Measurements from ENCODE around the gene PYDC2.

Gene PYDC2

DNA sequence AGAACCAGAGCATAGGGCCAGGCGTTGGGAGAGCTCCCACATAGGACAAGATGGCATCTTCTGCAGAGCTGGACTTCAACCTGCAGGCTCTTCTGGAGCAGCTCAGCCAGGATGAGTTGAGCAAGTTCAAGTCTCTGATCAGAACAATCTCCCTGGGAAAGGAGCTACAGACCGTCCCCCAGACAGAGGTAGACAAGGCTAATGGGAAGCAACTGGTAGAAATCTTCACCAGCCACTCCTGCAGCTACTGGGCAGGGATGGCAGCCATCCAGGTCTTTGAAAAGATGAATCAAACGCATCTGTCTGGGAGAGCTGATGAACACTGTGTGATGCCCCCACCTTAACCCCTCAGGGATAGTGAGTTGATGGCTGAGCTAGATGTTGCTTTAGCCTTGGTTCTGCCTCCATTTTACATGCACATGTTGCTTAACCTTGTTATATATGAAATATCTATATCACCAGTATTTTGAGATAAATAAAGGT, at the start of gene PYDC2:
PYDC2 (plus strand) TSS at position 51 of the 483 bp plus-strand sequence; CDS start at position 51, 0 bp downstream.
- no peak for DNase-seq

- DNase-seq = no peak
Measured at GRCh38 chr3:191412759-191413158, 48.2 kb upstream of the PYDC2 start.

DNA sequence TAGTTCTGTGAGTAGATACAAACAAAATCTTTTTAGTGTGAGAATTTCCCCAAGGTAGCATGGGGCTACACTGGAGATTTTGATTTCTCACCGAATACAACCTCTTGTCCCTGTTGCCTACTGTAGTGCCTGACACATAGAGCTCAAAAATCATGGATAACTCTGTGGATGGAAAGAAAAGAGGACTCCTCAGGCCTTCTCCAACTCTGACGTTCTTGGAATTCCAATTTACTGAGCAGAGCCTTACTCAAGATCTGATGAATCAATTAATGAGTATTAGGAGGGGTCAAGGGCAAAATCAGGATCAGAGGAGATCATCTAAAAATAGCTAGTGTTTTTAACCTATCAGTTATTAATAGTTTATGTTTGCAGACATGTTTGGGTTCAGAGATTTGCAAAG, 46.7 kb upstream of the PYDC2 start:
- no peak for DNase-seq

DNA sequence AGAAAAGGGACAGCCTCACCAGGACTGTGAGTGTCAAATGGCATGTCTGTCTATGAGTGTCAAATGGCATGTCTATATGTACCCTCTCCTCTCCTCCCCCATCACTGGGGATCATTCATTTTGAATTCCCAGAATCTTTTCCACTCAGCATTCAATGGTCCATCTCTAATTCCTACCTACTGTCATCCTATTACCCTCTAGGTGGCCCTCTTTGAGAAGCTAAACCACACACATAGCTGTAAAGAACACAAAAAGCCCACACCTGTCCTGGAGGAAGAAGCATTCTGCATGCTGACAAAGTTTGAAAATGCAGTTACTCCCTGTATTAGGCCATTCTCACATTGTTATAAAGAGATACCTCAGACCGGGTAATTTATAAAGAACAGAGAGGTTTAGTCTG, 46.2 kb upstream of the PYDC2 start:
- DNase-seq = no peak

DNA sequence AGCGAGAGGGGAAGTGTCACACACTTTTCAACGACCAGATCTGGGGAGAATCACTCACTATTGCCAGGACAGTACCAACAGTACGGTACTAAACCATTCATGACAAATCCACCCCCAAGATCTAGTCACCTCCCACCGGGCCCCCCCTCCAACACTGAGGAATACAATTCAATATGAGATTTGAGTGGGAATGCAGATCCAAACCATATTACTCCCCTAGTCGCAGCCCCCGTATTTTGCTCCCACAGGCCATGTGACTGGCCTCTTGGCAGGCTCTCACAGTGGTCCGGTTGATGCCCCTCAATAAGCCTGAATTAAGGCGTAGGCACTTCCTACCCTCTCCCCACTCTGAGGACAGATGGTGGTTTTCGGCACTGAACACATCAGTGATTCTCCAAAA, 45.4 kb upstream of the PYDC2 start:
- DNase-seq = no peak

- DNase-seq = no peak
Measured at GRCh38 chr3:191417457-191417729, 43.6 kb upstream of the PYDC2 start.

- DNase-seq = no peak
Measured at GRCh38 chr3:191420771-191421170, 40.2 kb upstream of the PYDC2 start.

- no peak for DNase-seq
Measured at GRCh38 chr3:191424881-191425280, 36.1 kb upstream of the PYDC2 start.

GRCh38 chr3:191425322-191425734, 35.6 kb upstream of the PYDC2 start:
- no peak for DNase-seq

DNA sequence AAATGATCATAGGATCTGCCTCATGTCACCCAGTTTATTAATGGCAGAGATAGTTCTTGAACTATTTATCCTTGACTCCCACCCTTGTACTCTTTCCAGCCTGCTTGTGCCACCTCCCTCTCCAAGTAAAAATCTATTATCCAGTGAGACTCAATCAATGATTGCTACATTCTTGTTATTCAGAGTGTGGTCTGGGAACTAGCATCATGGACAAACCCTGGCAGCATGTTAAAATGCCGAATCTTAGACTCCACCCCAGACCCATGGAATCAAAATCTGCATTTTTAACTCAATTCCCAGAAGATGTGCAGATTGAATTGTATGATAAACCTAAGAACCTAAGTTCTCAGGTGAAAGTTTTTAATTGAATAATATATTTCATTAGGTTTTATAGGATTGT, 34.7 kb upstream of the PYDC2 start:
- no peak for DNase-seq

DNA sequence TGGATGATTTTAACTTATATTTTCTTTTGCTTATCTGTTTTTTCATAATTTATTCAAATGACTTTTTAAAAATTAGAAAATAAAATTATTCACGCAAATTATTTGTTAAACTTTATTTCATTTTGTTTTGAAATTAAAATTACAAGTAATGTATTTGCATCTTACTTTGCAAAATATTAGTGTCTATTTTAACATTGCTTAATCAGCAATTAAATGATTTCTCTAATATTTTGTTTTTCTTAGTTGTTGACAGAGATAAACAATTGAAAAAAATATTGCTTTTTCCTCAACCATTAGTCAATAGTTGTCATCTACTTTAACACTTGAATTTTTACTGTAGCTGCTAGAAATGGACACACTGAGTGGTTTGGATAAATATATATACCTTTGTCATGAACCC, 32.8 kb upstream of the PYDC2 start:
- DNase-seq = no peak

DNA sequence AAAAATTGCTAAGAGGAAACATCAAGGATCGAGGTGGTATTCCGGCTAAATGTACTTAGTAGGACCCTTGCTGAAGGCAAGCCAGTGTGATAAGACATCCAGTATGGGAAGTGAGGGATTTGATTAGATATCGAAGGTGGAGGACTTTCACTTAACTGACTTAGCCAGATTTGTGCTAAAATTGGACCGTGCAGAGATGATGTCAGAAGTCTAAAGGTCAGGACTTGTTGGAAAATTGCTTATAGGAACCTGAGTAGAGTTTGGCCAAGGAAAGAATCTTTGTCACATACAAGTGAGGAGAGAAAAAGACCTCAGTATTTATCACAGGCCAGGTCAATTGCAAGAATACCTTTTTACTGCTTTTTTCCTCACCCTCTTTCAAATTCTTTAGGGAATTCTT, 30.9 kb upstream of the PYDC2 start:
- DNase-seq = no peak

- DNase-seq = no peak
Measured at GRCh38 chr3:191431160-191431822, 29.7 kb upstream of the PYDC2 start.

- no peak for DNase-seq
Measured at GRCh38 chr3:191432162-191432561, 28.8 kb upstream of the PYDC2 start.

DNA sequence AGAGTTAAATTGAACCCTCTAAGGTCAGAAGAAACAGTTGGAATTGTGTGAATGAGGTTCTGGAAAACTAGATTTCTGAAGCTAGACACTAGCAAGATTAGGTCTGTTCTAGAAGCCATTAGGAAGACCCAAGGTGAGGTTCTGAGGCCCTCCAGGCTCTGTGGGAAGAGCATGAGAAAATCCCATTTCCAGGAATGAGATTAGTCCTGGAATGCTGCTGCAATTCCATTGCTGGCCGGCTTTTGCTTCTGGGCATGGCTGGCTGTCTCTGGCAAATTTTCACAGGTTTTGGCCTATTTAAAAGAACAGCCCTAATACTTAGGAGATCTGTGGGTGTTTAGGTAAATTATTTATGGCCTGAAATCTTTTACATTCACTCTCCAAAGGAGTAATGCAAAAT, 26.9 kb upstream of the PYDC2 start:
- no peak for DNase-seq

- DNase-seq = no peak
Measured at GRCh38 chr3:191435981-191436380, 25.0 kb upstream of the PYDC2 start.

GRCh38 chr3:191438150-191438814, 22.7 kb upstream of the PYDC2 start:
- no peak for DNase-seq

DNA sequence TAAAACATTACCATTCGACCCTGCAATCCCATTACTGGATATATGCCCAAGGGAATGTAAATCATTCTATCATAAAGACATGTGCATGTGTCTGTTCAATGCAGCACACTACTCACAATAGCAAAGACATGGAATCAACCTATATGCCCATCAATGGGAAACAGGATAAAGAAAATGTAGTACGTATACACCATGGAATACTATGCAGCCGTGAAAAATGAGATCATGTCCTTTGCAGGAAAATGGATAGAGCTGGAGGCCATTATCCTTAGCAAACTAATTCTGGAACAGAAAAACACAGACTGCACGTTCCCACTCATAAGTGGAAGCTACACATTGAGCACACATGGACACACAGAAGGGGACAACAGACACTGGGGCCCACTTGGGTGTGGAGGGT, 20.4 kb upstream of the PYDC2 start:
- DNase-seq = no peak

DNA sequence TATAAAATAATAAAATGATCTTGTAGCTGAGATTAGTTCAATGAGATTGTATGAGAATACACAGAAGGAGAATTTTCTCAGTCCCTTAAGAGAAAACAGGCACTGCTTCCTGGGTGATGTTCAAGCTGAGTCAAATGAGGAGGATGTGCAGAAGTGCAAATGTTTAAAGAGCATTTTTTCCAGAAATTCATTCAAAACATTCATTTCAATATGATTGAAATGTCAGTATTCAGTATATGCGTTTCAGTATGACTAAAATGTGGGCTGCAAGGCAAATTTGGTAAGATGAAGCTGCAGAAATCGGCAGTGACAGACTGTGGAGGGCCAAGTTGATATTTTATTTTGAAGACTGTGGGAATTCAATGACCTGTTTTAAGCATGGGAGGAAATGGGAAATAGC, 19.3 kb upstream of the PYDC2 start:
- DNase-seq = no peak

DNA sequence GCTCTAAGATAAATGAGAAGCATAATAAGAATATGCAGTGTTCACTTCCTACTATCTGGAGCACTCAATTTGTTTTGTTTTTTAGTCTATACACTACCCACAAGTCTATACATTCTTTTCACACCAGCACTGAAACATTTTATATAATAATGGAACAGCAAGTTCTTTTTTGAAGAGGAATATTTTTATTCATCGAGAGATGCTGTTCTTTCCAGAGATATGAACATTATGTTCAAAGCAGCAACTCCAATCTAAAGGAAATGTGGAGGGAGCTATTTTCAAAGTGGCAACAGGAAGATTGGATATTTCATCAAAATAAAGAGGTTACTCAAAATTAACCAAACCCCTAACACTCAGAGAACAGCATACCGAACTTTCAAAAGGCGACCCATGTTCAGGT, 16.4 kb upstream of the PYDC2 start:
- DNase-seq = no peak

- no peak for DNase-seq
Measured at GRCh38 chr3:191449256-191449655, 11.7 kb upstream of the PYDC2 start.

DNA sequence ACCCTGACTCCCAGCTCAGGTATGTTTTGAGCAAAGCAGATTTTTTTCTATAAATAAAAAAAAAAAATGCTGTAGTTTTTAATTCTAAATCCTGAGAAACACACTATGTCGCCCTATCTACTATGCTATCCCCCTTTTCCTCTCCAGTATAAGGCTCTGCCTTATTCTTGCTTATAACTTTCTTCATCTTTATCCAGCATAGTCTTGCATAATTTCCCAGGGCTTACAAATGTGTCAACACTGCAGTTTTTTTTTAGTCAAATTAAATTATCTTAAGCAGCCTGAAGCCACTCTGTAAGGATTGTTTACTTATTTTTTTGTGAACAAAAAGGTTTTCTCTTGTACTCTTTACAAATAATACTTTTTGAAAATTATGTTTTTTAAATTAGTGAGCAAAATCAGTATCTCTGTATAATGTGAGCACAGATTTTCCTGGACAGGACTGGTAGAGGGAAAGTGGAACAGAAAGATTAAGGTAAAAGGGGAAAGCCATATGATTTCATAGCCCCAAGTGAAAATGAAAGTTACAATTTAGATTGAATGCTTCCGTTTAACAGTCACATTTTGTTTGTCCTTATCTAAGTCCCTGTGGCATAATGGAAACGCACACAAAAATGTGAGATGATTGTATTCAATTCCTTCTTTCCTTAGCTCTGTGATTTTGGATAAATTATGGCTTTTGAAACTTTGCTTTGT, 5.6 kb upstream of the PYDC2 start:
- no peak for DNase-seq

GRCh38 chr3:191460360-191460759, 603 bp upstream of the PYDC2 start:
- no peak for DNase-seq

GRCh38 chr3:191470080-191470479, 9.1 kb downstream of the PYDC2 start:
- DNase-seq = no peak

All from activated naive CD4-positive, alpha-beta T cell treated with anti-CD3 and anti-CD28 coated beads, Interleukin-2, amount 50 U/mL, for 16 hours (primary cell).